HepG2 (cell line): ENCODE data around the gene SKI. TPM values are rescaled to one million over a fixed set of nuclear protein-coding genes. Genes with fewer than 3 reads are reported as not detected.

ENCODE experiments used
- ATAC-seq: fragments of 200-7000 bp; cut with Tn5 transposase; 3 replicates; pipeline ENCODE4 v1.9.1; 2020; ENCODE audit warnings: mild to moderate bottlenecking, moderate library complexity
- BruUV-seq: library from RNA; stranded (reverse); fragments of 400-500 nt; replicated peaks from 2 replicates; lab custom pipeline; 2021; lab: Mats Ljungman, UMichigan
- CTCF ChIA-PET: fragments of 300-600 bp; formaldehyde crosslinking; extraction: SDS; loops from one replicate; lab custom pipeline; 2021; ENCODE audit warnings: low total read pairs, inconsistent platforms, low intra/inter-chr PET ratio; lab: Yijun Ruan, JAX
- POLR2A ChIA-PET: fragments of 350-600 bp; sonication (Branson Sonifier 250); formaldehyde crosslinking; loops from one replicate; lab custom pipeline; 2020; ENCODE audit warnings: antibody characterized with exemption, inconsistent platforms; lab: Yijun Ruan, JAX
- DNase-seq: peaks from one replicate; pipeline ENCODE4 v3.0.0-alpha.2; 2015; ENCODE audit warnings: low spot score
- FAIRE-seq: peaks from 3 replicates; lab custom pipeline; 2011; peaks lifted over from hg19 to GRCh38; lab: Jason Lieb, UNC
- H2AFZ ChIP-seq: one replicate; pipeline ENCODE4 v1.6.1; 2011; ENCODE audit warnings: low read length, inconsistent platforms
- H3K27ac ChIP-seq: fragments of 300-600 bp; 3 replicates; pipeline ENCODE4 v1.8.0; 2011; ENCODE audit warnings: mixed run types, mild to moderate bottlenecking, mixed read lengths, low read length, inconsistent platforms; ENCODE audit not compliant: insufficient read depth; ENCODE audit errors: extremely low read length
- H3K27me3 ChIP-seq, 2 experiments: fragments of 200-600 bp in 1 of 2; 2 replicates in 1 of 2; 3 replicates in 1 of 2; pipeline versions ENCODE4 v1.6.0 to v1.8.0; 2011; ENCODE audit warnings: low read length in 2 of 2, mild to moderate bottlenecking in 2 of 2, moderate library complexity in 2 of 2, inconsistent platforms in 1 of 2; ENCODE audit not compliant: insufficient read depth in 2 of 2, control insufficient read depth in 1 of 2
- H3K36me3 ChIP-seq, 2 experiments: fragments of 200-600 bp in 1 of 2; replicated peaks in 1 of 2; 2 replicates in 1 of 2; 3 replicates in 1 of 2; pipeline versions ENCODE4 v1.5.1 to v1.8.0; 2011; ENCODE audit warnings: low read length in 2 of 2, inconsistent platforms in 1 of 2; ENCODE audit not compliant: insufficient read depth in 2 of 2, control insufficient read depth in 1 of 2
- H3K4me1 ChIP-seq: 2 replicates; pipeline ENCODE4 v1.5.1; 2012; ENCODE audit warnings: low read length, inconsistent platforms; ENCODE audit not compliant: insufficient read depth
- H3K4me2 ChIP-seq: 2 replicates; pipeline ENCODE4 v1.6.0; 2011; ENCODE audit warnings: low read depth, low read length, inconsistent platforms
- H3K4me3 ChIP-seq, 3 experiments: fragments of 200-600 bp in 1 of 3; sonication (generic), shearing (Covaris generic) in 1 of 3; replicated peaks in 1 of 3; 2 replicates each; pipeline ENCODE4 v1.5.1; 2011 to 2016; ENCODE audit warnings: low read length in 3 of 3, inconsistent platforms in 2 of 3, low read depth in 2 of 3, mild to moderate bottlenecking in 2 of 3, control low read depth in 1 of 3, mixed read lengths in 1 of 3; ENCODE audit not compliant: insufficient read depth in 1 of 3
- H3K79me2 ChIP-seq: one replicate; pipeline ENCODE4 v1.6.1; 2011; ENCODE audit warnings: low read length, inconsistent platforms; ENCODE audit not compliant: insufficient read depth
- H3K9ac ChIP-seq: 2 replicates; pipeline ENCODE4 v1.6.0; 2011; ENCODE audit warnings: mild to moderate bottlenecking, low read depth, low read length, inconsistent platforms; ENCODE audit not compliant: insufficient read depth
- H3K9me3 ChIP-seq: 2 replicates; pipeline ENCODE4 v1.5.1; 2012; ENCODE audit warnings: mild to moderate bottlenecking, low read length
- H4K20me1 ChIP-seq: 2 replicates; pipeline ENCODE4 v1.6.0; 2011; ENCODE audit warnings: inconsistent platforms, mild to moderate bottlenecking, low read length, moderate library complexity; ENCODE audit not compliant: insufficient read depth
- MEIS1 ChIP-seq: sonication (generic); formaldehyde crosslinking; IDR thresholded peaks from 2 replicates; pipeline ENCODE4 v1.9.0; 2021; ENCODE audit warnings: mild to moderate bottlenecking, missing genetic modification reagents, moderate library complexity, borderline replicate concordance
- MXD3 ChIP-seq: IDR thresholded peaks from 2 replicates; pipeline ENCODE4 v1.6.1; 2016; ENCODE audit warnings: mild to moderate bottlenecking, missing biosample characterization, missing genetic modification reagents
- THYN1 ChIP-seq: sonication (generic); formaldehyde crosslinking; IDR thresholded peaks from 2 replicates; pipeline ENCODE4 v1.8.1; 2023; ENCODE audit warnings: low read depth, mild to moderate bottlenecking, moderate library complexity, missing genetic modification reagents, borderline replicate concordance
- ZNF788 ChIP-seq: sonication (generic); formaldehyde crosslinking; IDR thresholded peaks from 2 replicates; pipeline ENCODE4 v1.5.0; 2020; ENCODE audit warnings: mild to moderate bottlenecking, missing genetic modification reagents, borderline replicate concordance
- WGBS: methylation state at CpG from one replicate; pipeline ENCODE4 v1.1.6; 2017; ENCODE audit warnings: low lambda C conversion rate; 5-methylcytosine and 5-hydroxymethylcytosine counted together
- in situ Hi-C: cut with HindIII; loops from 2 replicates; pipeline ENCODE4 v1.10.0; 2017; ENCODE audit warnings: low pct_unique_long_range_greater_than_20kb; ENCODE audit not compliant: extremely low pct_ligation_motif_present
- intact Hi-C: fragments of 100-400 bp; cut with micrococcal nuclease; formaldehyde crosslinking; loops from one replicate; pipeline ENCODE4 v1.10.0; 2022; ENCODE audit not compliant: unreplicated experiment
- polyA plus RNA-seq, 8 experiments: library from polyadenylated mRNA; depleted of rRNA in 3 of 8; stranded (reverse) in 7 of 8; unstranded in 1 of 8; fragments of >200 nt; fragmentation: Illumina TruSeq in 4 of 8; extraction: Trizol in 4 of 8; gene quantifications; 2 replicates each; pipeline versions ENCODE4 v1.2.1 to v1.2.3, GENCODE V29; 2011 to 2016; ENCODE audit warnings: low read depth in 4 of 8, missing spikeins in 1 of 8, mixed read lengths in 1 of 8; ENCODE audit not compliant: insufficient read depth in 1 of 8
- total RNA-seq, 5 experiments: library from RNA; depleted of rRNA; stranded (reverse); fragments of >200 nt; fragmentation: Illumina TruSeq; extraction: Trizol; gene quantifications; 2 replicates each; pipeline ENCODE4 v1.2.3, GENCODE V29; 2016; ENCODE audit warnings: low read depth in 1 of 5

SKI gene
- total and polyA plus RNA-seq, 2 of the 13 experiments (the other 11 are each of a cell fraction or from before 2014, with no cell fraction given) = 4.7 to 6.9 TPM

GRCh38 chr1:2235300-2235998 lies 7.3 kb downstream of the SKI start:
- Histone ChIP-seq H3K4me3 (no peak overlapping the region), H3K79me2 (peaks cover 93% of the 10 kb centered on the region), H3K27me3 (no peaks in the 10 kb centered on the region), H3K4me1 (peaks cover 82% of the 10 kb centered on the region), H2AFZ (no peak overlapping the region), H3K4me2 (peak overlapping the region; percentile 95; the same call in 1 of the 2 replicates), H4K20me1 (peaks cover 86% of the 10 kb centered on the region), H3K27ac (peak overlapping the region; percentile 81), H3K9ac (no peak overlapping the region), H3K9me3 (no peaks in the 10 kb centered on the region), H3K36me3 (peaks cover 4 to 14% of the 10 kb centered on the region in 2 experiments; a peak in 4 of 5 replicates)
- no peak for ATAC-seq
- WGBS = 88% methylated on average over 14 of the region's 22 CpGs
- intact Hi-C loops = loop anchor here (2.0 kb wide), 1 partner anchor 13 kb away; no protein-coding TSS in a partner anchor
- POLR2A ChIA-PET = interaction anchor here (1.2 to 9.9 kb wide), 7 partner anchors 14 to 82 kb away, joined by 3 to 178 read pairs (median 18); partner anchors contain the start of gene FAAP20
- no TSS peak for BruUV-seq
- DNase-seq = no peak
- in situ Hi-C loops = no loop called here
- FAIRE-seq = no peak
- TF ChIP-seq ZNF788 (CRISPR knock-in tag) = no peak
- no peak for TF ChIP-seq THYN1 (CRISPR knock-in tag)
- TF ChIP-seq MEIS1 (CRISPR knock-in tag) = no peak
- TF ChIP-seq MXD3 (CRISPR knock-in tag) = 0 out of 2 replicates have a peak, but pooled peaks have one; percentile 5
- CTCF ChIA-PET = no interaction called here
